ENCODE results near the gene LAMB1.

The LAMB1 gene

DNA sequence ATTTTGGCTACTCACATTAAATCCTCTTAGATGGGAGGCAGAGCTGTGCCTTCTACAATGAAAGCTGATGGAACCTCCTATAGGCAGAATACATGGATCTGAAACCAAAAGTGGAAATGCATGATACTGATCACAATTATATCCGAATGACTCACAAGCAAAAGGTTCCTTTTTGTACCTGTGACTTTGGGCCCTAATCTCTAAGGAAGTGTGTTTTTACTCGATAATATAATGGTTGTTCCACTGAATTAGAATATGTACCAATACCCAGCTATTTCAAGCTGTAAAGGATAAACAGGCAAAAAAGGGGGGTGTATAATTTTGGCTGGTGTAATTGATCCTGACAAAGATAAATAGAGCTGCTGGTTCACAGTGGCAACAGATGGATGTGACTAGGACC, 17.6 kb upstream of the LAMB1 start:
- Histone ChIP-seq H3K27ac (ENCODE audit: low read depth in 2 of 2, low read length in 2 of 2) (no peak overlapping the region), H3K4me1 (ENCODE audit: control insufficient read depth in 2 of 2, insufficient read depth in 2 of 2, low read length in 2 of 2) (no peaks in the 10 kb centered on the region), H3K27me3 (ENCODE audit: control insufficient read depth in 2 of 2, insufficient read depth in 2 of 2, low read length in 2 of 2) (no peaks in the 10 kb centered on the region), H3K4me3 (ENCODE audit: low read length in 2 of 2) (no peak overlapping the region), H3K9ac (ENCODE audit: low read depth in 1 of 2, low read length in 2 of 2) (no peak overlapping the region), H3K9me3 (ENCODE audit: control insufficient read depth in 2 of 2, low read length in 2 of 2) (no peaks in the 10 kb centered on the region), H3K36me3 (ENCODE audit: control insufficient read depth in 2 of 2, insufficient read depth in 2 of 2, low read length in 2 of 2) (no peaks in the 10 kb centered on the region)

DNA sequence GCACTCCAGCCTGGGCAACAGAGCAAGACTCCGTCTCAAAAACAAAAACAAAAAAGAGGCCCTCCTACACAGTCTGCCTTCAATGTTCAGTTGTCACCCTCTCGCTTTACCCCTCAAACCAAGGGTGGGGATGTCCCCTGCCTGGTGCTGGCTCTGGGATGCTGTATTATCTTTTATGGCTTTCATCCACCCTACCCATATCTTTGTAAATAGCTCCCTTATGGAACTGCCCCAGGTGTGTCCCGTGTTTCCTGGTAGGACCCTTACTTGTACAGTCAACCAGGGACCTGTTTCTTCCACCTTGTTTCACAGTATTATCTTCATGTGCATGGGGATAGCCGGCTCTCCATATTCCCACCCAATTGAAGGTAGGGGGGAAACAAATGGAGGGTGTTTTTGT, 15.7 kb upstream of the LAMB1 start:
- Histone ChIP-seq H3K9ac (ENCODE audit: low read depth in 1 of 2, low read length in 2 of 2) (no peak overlapping the region), H3K4me1 (ENCODE audit: control insufficient read depth in 2 of 2, insufficient read depth in 2 of 2, low read length in 2 of 2) (peaks cover 9 to 10% of the 10 kb centered on the region in 2 donors), H3K27me3 (ENCODE audit: control insufficient read depth in 2 of 2, insufficient read depth in 2 of 2, low read length in 2 of 2) (no peaks in the 10 kb centered on the region), H3K9me3 (ENCODE audit: control insufficient read depth in 2 of 2, low read length in 2 of 2) (no peaks in the 10 kb centered on the region), H3K4me3 (ENCODE audit: low read length in 2 of 2) (no peak overlapping the region), H3K27ac (ENCODE audit: low read depth in 2 of 2, low read length in 2 of 2) (no peak overlapping the region), H3K36me3 (ENCODE audit: control insufficient read depth in 2 of 2, insufficient read depth in 2 of 2, low read length in 2 of 2) (no peaks in the 10 kb centered on the region)

GRCh38 chr7:108017776-108018151, 14.8 kb upstream of the LAMB1 start:
- Histone ChIP-seq H3K4me3 (ENCODE audit: low read length in 2 of 2) (no peak overlapping the region), H3K27me3 (ENCODE audit: control insufficient read depth in 2 of 2, insufficient read depth in 2 of 2, low read length in 2 of 2) (no peaks in the 10 kb centered on the region), H3K27ac (ENCODE audit: low read depth in 2 of 2, low read length in 2 of 2) (no peak overlapping the region), H3K9ac (ENCODE audit: low read depth in 1 of 2, low read length in 2 of 2) (no peak overlapping the region), H3K9me3 (ENCODE audit: control insufficient read depth in 2 of 2, low read length in 2 of 2) (no peaks in the 10 kb centered on the region), H3K4me1 (ENCODE audit: control insufficient read depth in 2 of 2, insufficient read depth in 2 of 2, low read length in 2 of 2) (peaks cover 12 to 13% of the 10 kb centered on the region in 2 donors), H3K36me3 (ENCODE audit: control insufficient read depth in 2 of 2, insufficient read depth in 2 of 2, low read length in 2 of 2) (no peaks in the 10 kb centered on the region)

DNA sequence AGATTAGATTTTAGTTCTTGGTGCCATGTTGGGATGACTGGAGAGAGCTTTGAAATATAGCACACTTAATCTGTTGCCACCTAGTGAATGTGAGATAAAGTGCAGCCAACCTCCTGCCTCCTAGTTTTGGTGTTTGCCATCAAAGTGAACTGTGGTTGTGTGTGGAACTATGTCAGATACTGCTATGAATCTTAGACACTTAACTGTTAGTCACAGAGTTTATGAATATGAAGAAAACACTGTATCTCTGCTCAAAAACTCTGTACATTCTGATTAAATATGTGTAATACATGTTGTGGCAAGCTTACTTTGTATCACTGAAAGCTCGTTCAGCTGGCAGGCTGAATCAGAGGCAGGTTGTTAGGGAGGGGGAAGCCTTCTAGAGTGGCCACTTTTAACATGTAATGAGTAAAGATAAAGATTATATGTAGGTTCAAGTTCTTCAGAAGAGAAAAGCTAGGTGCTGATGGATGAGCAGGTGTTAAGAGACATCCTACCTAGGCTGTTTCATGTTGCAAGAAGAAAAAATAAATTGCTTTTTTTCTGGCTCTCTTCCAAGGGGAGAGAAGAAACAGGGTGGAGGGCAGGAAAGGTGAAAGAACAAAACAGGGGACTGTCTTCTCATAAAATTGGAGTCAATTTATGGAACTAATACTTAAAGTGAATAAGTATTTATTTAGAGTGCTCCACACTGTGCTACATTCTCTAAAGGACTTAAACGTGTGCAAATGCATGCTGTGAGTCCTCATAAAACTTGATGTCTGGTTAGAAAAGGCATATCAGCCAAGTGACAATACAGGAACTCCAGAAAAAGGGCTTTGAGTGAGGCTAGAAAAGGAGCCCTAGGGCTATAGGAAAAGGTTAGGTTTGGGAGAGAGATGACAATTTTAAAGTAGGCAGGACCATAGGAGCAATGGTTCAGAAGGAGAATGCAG, 14.1 kb upstream of the LAMB1 start:
- H3K27ac ChIP-seq (ENCODE audit: low read depth in 2 of 2, low read length in 2 of 2) = no peak overlapping the region
- peaks cover 14 to 18% of the 10 kb centered on the region in 2 donors for H3K4me1 ChIP-seq (ENCODE audit: control insufficient read depth in 2 of 2, insufficient read depth in 2 of 2, low read length in 2 of 2)

DNA sequence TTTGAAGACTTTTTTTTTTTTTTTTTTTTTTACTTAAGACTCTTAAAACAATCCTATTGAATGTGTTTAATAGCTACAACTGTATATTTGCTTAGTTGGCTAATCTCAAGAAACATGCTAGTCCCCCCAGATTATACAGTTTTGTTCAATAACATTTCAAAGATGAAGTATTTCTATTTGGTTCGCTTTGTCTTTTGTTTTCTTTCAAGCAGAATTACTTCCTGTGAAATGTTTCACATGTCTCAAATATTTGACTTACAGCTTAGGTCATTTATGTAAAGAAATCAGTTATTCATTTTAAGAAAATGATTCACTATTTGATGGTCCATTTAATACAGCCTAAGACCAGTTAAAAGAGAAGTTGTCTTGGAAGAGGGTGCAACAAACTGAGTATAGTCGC, 12.8 kb upstream of the LAMB1 start:
- peaks cover 18 to 22% of the 10 kb centered on the region in 2 donors for H3K4me1 ChIP-seq (ENCODE audit: control insufficient read depth in 2 of 2, insufficient read depth in 2 of 2, low read length in 2 of 2)
- no peak overlapping the region for H3K4me3 ChIP-seq (ENCODE audit: low read length in 2 of 2)
- H3K27me3 ChIP-seq (ENCODE audit: control insufficient read depth in 2 of 2, insufficient read depth in 2 of 2, low read length in 2 of 2) = no peaks in the 10 kb centered on the region
- no peaks in the 10 kb centered on the region for H3K36me3 ChIP-seq (ENCODE audit: control insufficient read depth in 2 of 2, insufficient read depth in 2 of 2, low read length in 2 of 2)
- H3K27ac ChIP-seq (ENCODE audit: low read depth in 2 of 2, low read length in 2 of 2) = no peak overlapping the region
- H3K9ac ChIP-seq (ENCODE audit: low read depth in 1 of 2, low read length in 2 of 2) = no peak overlapping the region
- no peaks in the 10 kb centered on the region for H3K9me3 ChIP-seq (ENCODE audit: control insufficient read depth in 2 of 2, low read length in 2 of 2)

More for the DNA sequence above, 14.1 kb upstream of the LAMB1 start:
- Histone ChIP-seq H3K9me3 (ENCODE audit: control insufficient read depth in 2 of 2, low read length in 2 of 2) (no peaks in the 10 kb centered on the region), H3K9ac (ENCODE audit: low read depth in 1 of 2, low read length in 2 of 2) (no peak overlapping the region), H3K27me3 (ENCODE audit: control insufficient read depth in 2 of 2, insufficient read depth in 2 of 2, low read length in 2 of 2) (no peaks in the 10 kb centered on the region), H3K36me3 (ENCODE audit: control insufficient read depth in 2 of 2, insufficient read depth in 2 of 2, low read length in 2 of 2) (no peaks in the 10 kb centered on the region), H3K4me3 (ENCODE audit: low read length in 2 of 2) (no peak overlapping the region)

DNA sequence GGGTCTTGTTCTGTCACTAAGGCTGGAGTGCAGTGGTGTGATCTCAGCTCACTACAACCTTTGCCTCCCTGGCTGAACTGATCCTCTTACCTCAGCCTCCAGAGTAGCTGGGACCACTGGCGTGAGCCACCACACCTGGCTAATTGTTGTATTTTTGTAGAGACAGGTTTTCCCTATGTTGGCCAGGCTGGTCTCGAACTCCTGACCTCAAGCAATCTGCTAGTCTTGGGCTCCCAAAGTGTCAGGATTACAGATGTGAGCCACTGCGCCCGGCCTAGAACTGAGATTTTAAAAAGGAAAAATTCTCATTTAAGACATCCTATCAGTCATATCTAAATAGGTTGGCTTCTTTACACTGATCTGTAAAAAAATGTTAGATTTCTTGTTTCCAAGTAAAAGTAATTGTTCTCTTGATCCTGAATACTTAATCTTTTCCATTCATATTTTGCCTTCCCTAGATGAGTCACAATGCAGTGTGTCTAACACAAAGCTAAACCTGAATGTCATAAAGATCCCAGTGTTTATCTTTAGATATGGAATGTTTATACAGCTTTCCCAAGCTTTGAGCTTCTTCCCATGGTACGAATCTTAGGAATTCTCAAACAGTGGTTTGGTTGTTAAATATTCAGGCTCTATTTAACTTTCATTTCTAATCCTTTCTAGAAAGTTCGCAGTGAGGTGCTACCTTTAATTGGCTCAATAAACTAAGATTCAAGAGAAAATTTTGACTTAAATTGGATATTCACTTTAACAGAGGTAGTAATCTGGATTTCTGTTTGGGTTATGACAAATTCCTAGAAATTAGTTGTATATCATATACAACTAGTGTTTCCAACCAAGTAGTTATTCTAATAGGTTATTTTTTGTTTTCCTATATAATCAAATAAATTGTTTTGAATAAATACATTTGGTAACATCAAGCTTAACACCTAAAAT, 12.1 kb upstream of the LAMB1 start:
- Histone ChIP-seq H3K4me1 (ENCODE audit: control insufficient read depth in 2 of 2, insufficient read depth in 2 of 2, low read length in 2 of 2) (peaks cover 18 to 25% of the 10 kb centered on the region in 2 donors), H3K9ac (ENCODE audit: low read depth in 1 of 2, low read length in 2 of 2) (no peak overlapping the region), H3K36me3 (ENCODE audit: control insufficient read depth in 2 of 2, insufficient read depth in 2 of 2, low read length in 2 of 2) (no peaks in the 10 kb centered on the region), H3K4me3 (ENCODE audit: low read length in 2 of 2) (no peak overlapping the region), H3K27ac (ENCODE audit: low read depth in 2 of 2, low read length in 2 of 2) (peak overlapping the region in 1 of 2 donors; percentile 0), H3K9me3 (ENCODE audit: control insufficient read depth in 2 of 2, low read length in 2 of 2) (no peaks in the 10 kb centered on the region), H3K27me3 (ENCODE audit: control insufficient read depth in 2 of 2, insufficient read depth in 2 of 2, low read length in 2 of 2) (no peaks in the 10 kb centered on the region)

DNA sequence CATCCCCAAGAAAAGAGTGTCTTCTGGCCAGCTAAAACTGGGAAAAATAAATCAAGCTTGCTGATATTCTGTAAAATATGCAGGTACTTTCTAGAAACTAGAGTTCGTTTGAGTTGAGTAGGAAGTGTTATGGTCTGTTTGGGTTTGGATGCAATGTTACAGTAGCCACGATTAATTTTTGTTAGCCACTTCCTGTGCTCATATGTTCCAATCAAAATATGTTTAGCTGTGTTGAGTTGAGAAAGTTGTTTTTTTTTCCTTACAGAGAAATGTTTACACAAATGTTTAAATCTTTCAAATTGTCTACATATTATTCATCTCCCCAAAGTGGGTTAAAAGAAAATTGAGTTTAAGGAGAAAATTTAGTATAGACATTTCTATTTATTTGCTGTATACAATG, 11.3 kb upstream of the LAMB1 start:
- Histone ChIP-seq H3K9ac (ENCODE audit: low read depth in 1 of 2, low read length in 2 of 2) (no peak overlapping the region), H3K4me1 (ENCODE audit: control insufficient read depth in 2 of 2, insufficient read depth in 2 of 2, low read length in 2 of 2) (peaks cover 18 to 27% of the 10 kb centered on the region in 2 donors), H3K36me3 (ENCODE audit: control insufficient read depth in 2 of 2, insufficient read depth in 2 of 2, low read length in 2 of 2) (no peaks in the 10 kb centered on the region), H3K27ac (ENCODE audit: low read depth in 2 of 2, low read length in 2 of 2) (no peak overlapping the region), H3K4me3 (ENCODE audit: low read length in 2 of 2) (no peak overlapping the region), H3K9me3 (ENCODE audit: control insufficient read depth in 2 of 2, low read length in 2 of 2) (no peaks in the 10 kb centered on the region), H3K27me3 (ENCODE audit: control insufficient read depth in 2 of 2, insufficient read depth in 2 of 2, low read length in 2 of 2) (no peaks in the 10 kb centered on the region)

- Histone ChIP-seq H3K4me3 (ENCODE audit: low read length in 2 of 2) (no peak overlapping the region), H3K4me1 (ENCODE audit: control insufficient read depth in 2 of 2, insufficient read depth in 2 of 2, low read length in 2 of 2) (peaks cover 18 to 32% of the 10 kb centered on the region in 2 donors), H3K27ac (ENCODE audit: low read depth in 2 of 2, low read length in 2 of 2) (no peak overlapping the region), H3K9me3 (ENCODE audit: control insufficient read depth in 2 of 2, low read length in 2 of 2) (no peaks in the 10 kb centered on the region), H3K36me3 (ENCODE audit: control insufficient read depth in 2 of 2, insufficient read depth in 2 of 2, low read length in 2 of 2) (no peaks in the 10 kb centered on the region), H3K9ac (ENCODE audit: low read depth in 1 of 2, low read length in 2 of 2) (no peak overlapping the region), H3K27me3 (ENCODE audit: control insufficient read depth in 2 of 2, insufficient read depth in 2 of 2, low read length in 2 of 2) (no peaks in the 10 kb centered on the region)
These were observed 9.8 kb upstream of the LAMB1 start for GRCh38 chr7:108012499-108013430.

- no peaks in the 10 kb centered on the region for H3K36me3 ChIP-seq (ENCODE audit: control insufficient read depth in 2 of 2, insufficient read depth in 2 of 2, low read length in 2 of 2)
- H3K4me3 ChIP-seq (ENCODE audit: low read length in 2 of 2) = no peak overlapping the region
- H3K27me3 ChIP-seq (ENCODE audit: control insufficient read depth in 2 of 2, insufficient read depth in 2 of 2, low read length in 2 of 2) = no peaks in the 10 kb centered on the region
- H3K27ac ChIP-seq (ENCODE audit: low read depth in 2 of 2, low read length in 2 of 2) = peak overlapping the region in 1 of 2 donors; percentile 26
- peaks cover 17 to 38% of the 10 kb centered on the region in 2 donors for H3K4me1 ChIP-seq (ENCODE audit: control insufficient read depth in 2 of 2, insufficient read depth in 2 of 2, low read length in 2 of 2)
- H3K9ac ChIP-seq (ENCODE audit: low read depth in 1 of 2, low read length in 2 of 2) = no peak overlapping the region
- H3K9me3 ChIP-seq (ENCODE audit: control insufficient read depth in 2 of 2, low read length in 2 of 2) = no peaks in the 10 kb centered on the region
These were observed 7.4 kb upstream of the LAMB1 start for GRCh38 chr7:108010377-108010776.
